ENCODE data around the gene BMP6. TPM values are rescaled to one million over a fixed set of nuclear protein-coding genes. Genes with fewer than 3 reads are reported as not detected.

Gene BMP6
- total RNA-seq, 2 donors from 2014 or later: not detected

DNA sequence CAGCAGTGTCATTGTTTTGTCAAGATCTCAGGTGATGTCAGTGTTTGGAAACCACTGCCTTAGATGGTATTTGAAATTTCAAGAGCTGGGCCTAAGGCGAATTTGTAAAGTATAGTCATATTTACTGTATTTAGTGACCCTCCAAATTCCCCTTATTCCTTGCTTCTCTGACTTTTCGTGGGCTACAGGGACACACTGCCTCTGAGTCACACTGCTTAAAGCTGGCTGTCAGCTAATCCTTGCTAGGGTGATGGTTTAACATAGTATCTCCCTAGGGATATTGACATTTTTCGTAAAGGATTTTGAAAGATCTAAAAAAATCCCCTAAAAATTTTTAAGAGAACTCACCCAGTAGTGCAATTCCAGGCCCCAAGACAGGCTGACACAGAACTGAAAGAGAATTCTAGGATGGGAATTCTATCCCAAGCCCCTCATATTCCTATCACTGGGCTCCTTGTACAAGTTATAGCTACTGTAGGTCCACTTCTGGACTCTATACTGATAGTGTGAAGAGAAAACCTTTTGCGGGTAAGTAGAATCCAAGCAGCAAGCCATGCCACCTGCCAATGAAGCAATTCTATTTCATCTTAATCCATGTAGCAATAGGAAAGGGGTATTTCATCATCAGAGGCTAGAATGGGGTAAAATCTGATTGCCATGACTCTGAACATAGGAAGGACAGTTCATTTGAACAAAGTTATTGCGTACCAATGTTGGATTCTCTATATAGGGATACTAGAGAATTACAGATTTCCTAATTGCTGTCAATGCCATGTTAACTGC lies 4.3 kb downstream of the BMP6 start:
- ATAC-seq (no peak), DNase-seq (ENCODE audit: low spot score in 2 of 2) (no peak)
- H3K9me3 Mint-ChIP-seq: no peaks in the 10 kb centered on the region
- no peak overlapping the region for H3K27ac Mint-ChIP-seq
- H3K36me3 Mint-ChIP-seq: peaks cover 0 to 5% of the 10 kb centered on the region in 2 donors

DNA sequence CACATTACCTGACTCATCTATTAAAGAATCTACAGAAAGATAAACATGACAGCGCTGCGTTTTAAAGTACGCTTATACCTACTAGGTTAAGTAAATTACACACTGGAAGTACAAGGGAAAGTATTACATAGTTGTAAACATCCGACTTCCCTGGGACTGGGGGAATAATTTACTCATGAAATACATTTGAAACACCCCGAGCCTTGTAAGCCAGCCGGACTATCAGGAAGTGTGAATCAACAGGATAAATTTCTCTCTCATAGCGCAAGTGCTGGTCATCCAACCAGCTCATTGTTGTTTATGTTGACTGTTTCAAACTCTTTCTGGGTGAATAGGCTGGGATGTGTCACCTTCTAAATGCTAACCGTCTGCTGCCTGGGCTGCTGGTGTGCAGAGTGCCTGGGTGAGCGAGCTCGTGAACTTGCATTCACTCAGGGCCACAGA lies 4.9 kb downstream of the BMP6 start:
- ATAC-seq: no peak

DNA sequence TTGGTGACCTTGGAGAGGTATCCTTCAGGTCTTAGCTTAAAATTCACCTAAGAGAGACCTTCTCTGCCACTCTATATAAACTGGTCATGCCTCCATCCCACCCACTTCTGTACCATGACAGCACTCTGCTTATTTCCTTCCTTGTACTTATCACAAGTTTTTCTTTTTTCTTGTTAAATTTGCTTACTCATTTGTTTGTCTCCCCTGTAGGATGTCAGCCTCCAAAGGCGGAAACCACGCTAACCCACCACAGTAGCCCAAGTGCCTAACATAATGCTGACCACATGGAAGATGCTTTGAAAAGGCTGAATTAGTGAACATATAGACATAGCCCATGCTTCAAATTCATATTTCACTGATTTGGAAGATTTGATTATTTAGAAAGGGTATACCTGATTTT lies 5.4 kb downstream of the BMP6 start:
- Mint-ChIP-seq H3K27ac (no peak overlapping the region), H3K9me3 (no peaks in the 10 kb centered on the region), H3K36me3 (peaks cover 0 to 5% of the 10 kb centered on the region in 2 donors)
- DNase-seq (ENCODE audit: low spot score in 2 of 2) (no peak), ATAC-seq (no peak)

More for the DNA sequence above, 4.9 kb downstream of the BMP6 start:
- H3K36me3 Mint-ChIP-seq: peaks cover 0 to 5% of the 10 kb centered on the region in 2 donors
- DNase-seq (ENCODE audit: low spot score in 2 of 2): no peak
- H3K27ac Mint-ChIP-seq: no peak overlapping the region
- H3K9me3 Mint-ChIP-seq: no peaks in the 10 kb centered on the region

DNA sequence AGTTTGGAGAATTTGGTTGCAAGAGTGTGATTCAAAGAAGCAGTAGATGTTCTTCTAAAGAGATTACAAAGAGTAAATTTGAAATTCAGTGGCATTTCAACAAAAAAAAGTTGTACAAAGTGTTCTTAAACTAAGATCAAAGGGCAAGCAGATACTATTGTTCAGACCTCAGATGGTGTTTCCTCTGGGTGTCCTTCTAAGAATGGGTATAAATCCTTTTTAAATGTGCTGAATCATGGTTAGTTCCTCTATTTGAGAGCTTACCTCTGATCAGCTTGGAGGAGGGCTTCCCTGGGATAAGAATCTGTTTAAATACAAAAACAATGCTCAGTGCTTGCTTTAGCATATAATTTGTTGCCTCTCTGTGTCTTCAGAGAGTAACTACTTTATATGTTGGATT lies 6.3 kb downstream of the BMP6 start:
- H3K9me3 Mint-ChIP-seq: no peaks in the 10 kb centered on the region
- peaks cover 0 to 5% of the 10 kb centered on the region in 2 donors for H3K36me3 Mint-ChIP-seq
- H3K27ac Mint-ChIP-seq: no peak overlapping the region
- ATAC-seq (no peak), DNase-seq (ENCODE audit: low spot score in 2 of 2) (no peak)

DNA sequence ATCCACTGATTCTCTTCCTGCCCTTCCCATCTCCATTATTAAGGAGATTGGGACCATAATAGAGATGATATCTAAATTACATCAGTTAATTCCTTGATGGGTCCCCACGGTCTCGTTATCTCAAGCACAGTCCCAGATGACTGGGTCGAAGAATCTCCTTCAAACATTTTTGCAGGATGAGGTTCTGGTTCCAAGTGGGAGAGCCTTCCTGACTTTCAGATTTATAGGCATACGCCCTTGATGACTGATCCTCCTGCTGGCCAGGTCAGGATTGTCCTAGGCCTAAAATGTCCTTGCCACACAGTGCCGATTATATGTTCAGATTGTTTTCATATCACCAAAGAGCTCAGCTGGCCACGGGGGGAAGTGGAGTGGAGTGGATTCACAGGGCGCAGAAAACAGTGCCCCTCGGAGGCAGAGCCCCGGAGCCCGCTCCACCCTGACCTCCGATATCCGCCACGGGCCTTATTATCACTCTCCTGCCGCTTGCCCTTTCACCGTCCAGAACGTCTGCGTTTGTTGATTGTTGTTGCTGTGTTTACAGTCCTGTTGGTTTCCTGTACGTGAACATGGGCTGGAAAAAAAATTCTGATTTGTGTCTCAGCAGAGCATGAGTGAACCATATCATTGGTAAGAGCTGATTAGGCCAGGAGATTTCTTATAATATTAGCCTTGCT lies 8.9 kb downstream of the BMP6 start:
- Mint-ChIP-seq H3K27ac (no peak overlapping the region), H3K36me3 (no peaks in the 10 kb centered on the region), H3K9me3 (no peaks in the 10 kb centered on the region)
- DNase-seq (ENCODE audit: low spot score in 2 of 2): no peak
- no peak for ATAC-seq

DNA sequence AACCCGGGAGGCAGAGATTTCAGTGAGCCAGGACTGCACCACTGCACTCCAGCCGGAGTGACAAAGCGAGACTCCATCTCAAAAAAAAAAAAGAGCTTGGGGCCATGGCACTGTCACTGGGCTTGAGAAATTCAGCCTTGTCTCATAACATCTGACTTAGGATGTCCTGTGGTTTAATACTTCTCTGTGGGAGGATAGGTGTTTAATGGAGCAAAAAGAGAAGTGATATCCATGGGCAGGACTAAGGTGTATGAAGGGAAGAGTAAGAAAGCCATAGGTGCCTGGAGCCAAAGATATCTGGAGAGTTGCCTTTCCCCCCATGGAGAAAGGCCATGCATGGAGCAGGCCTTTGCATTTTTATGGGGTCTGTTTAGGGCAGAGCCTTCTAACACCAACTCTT lies 11.2 kb downstream of the BMP6 start:
- ATAC-seq (no peak), DNase-seq (ENCODE audit: low spot score in 2 of 2) (no peak)
- Mint-ChIP-seq H3K36me3 (no peaks in the 10 kb centered on the region), H3K27ac (no peak overlapping the region), H3K9me3 (no peaks in the 10 kb centered on the region)

DNA sequence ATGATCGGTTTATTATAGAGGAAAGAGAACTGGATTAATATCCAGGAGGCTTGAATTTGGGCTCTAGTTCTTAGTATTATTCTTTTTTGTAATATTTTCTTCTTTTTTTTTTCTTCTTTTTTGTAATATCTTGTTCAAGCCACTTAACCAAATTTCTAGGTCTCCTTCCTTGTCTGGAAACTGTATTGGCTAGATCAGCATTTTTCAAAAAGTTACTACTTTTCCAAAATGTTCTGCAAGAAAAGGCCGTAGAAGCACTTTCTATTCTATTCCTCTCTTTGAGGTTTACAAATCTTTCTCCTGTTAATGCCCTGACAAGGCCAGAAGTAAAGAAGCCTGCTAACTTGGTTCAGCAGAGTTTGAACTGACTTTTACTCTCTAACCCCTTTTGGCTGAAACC lies 12.0 kb downstream of the BMP6 start:
- no peak for DNase-seq (ENCODE audit: low spot score in 2 of 2)
- no peak for ATAC-seq
- Mint-ChIP-seq H3K27ac (no peak overlapping the region), H3K9me3 (no peaks in the 10 kb centered on the region), H3K36me3 (no peaks in the 10 kb centered on the region)

DNA sequence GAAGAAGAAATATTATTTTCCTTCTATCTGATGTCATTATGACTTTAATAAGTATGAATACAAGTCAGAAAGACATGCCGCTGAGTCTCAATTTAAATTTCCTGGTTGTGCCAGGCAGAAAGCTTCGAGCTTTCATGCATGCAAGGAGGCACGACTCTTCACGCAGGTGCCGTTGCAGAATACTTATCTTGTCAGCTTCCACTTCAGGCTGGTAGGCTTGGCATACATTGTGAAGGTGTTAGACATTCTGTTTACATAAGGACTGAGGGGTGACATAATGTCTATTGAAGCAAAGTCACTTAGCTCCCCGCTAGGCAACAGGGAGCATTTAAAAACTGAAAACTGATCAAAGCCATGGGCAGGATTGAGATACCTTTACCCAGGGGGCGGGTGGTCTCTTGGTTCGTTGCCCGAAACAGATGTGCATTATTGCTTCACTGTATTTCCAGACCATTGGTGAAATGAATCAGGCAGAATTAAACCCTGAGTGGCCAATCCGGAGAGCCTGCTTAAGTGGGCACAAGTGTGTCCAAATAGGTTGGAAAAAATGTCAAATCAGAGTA lies 16.4 kb downstream of the BMP6 start:
- no peaks in the 10 kb centered on the region for H3K9me3 Mint-ChIP-seq
- ATAC-seq (no peak), DNase-seq (ENCODE audit: low spot score in 2 of 2) (no peak)
- H3K27ac Mint-ChIP-seq: no peak overlapping the region
- H3K36me3 Mint-ChIP-seq: no peaks in the 10 kb centered on the region

DNA sequence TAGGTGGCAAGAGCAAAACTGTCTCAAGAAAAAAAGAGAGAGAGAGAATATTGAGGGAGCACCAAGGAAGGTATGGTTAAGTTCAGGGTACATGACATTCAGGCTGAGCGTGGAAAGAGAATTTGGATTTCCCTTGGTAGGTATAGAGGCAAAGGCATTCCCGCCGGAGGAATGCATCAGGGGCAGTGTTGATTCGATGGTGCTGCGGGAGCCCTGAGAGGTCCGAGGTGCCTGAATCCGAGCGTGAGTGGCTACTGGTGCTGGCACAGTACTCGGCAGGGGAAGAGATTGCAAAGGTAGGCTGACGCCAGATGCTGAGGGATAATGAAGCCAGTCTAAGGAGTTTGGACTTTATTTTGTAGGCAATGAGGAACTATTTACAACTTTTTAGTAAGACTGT lies 20.0 kb downstream of the BMP6 start:
- DNase-seq (ENCODE audit: low spot score in 2 of 2) (no peak), ATAC-seq (no peak)
- Mint-ChIP-seq H3K27ac (no peak overlapping the region), H3K9me3 (no peaks in the 10 kb centered on the region), H3K36me3 (no peaks in the 10 kb centered on the region)

DNA sequence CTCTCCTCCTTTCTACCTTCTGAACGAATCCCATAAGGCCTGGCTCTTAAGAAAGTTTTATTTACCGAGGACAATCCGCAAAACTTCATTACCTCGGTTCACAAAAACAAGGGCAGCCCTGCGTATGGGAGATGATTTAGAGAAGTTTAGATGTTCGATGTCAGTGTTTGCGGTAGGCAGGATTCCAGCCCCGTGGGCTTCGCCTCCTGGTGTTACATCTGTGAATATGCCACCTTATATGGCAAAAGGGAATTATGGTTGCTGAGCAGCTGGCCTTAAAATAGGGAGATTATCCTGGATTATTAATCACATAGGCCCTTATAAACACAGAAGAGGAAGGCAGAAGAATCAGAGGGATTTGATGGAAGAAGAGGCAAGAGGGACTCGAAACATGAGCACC lies 21.1 kb downstream of the BMP6 start:
- DNase-seq (ENCODE audit: low spot score in 2 of 2): no peak
- no peak overlapping the region for H3K27ac Mint-ChIP-seq
- H3K36me3 Mint-ChIP-seq: no peaks in the 10 kb centered on the region
- H3K9me3 Mint-ChIP-seq: no peaks in the 10 kb centered on the region
- ATAC-seq: no peak

DNA sequence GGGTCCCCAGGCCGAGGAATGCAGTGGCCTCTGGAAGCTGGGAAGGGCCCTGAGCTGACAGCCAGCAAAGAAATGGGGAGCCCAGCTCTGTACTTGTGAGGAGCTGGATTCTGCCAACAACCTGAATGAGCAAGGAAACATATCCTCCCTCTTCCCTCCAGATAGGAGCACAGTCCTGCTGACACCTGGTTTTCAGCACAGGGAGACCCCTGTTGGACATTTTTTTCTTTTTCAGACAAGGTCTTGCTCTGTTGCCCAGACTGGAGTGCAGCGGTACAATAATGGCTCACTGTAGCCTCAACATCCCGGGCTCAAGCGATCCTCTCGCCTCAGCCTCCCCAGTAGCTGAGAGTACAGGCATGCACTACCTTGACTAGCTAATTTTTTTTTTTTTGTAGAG lies 21.5 kb downstream of the BMP6 start:
- no peaks in the 10 kb centered on the region for H3K9me3 Mint-ChIP-seq
- ATAC-seq (no peak), DNase-seq (ENCODE audit: low spot score in 2 of 2) (no peak)
- H3K27ac Mint-ChIP-seq: no peak overlapping the region
- no peaks in the 10 kb centered on the region for H3K36me3 Mint-ChIP-seq

DNA sequence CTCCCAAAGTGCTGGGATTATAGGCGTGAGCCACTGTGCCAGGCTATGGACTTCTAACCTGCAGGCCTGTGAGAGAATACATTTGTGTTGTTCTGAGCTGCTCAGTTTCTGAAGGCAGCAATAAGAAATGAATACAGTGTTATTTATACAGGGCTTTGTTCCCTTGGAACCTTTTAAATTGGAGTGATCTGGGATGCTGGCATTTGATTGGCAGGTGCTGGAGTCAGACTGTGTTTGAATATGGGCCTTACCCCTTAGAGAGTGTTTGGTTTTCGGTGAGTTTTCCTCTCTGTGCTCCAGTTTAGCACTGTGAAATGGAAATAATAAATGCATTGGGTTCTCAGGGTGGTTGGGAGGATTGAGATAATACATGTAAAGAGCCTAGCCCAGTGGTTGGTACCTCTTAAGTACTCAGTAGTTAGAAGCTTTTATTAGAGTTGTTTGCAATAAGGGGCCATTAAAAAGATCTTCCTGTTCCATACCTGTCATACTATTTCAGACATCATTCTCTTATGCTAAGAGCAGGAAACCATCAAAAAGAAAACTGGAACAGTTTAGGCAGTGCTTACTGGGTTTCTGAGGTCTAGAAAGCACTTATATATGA lies 22.1 kb downstream of the BMP6 start:
- H3K9me3 Mint-ChIP-seq: no peaks in the 10 kb centered on the region
- DNase-seq (ENCODE audit: low spot score in 2 of 2): no peak
- H3K27ac Mint-ChIP-seq: no peak overlapping the region
- no peak for ATAC-seq
- no peaks in the 10 kb centered on the region for H3K36me3 Mint-ChIP-seq

DNA sequence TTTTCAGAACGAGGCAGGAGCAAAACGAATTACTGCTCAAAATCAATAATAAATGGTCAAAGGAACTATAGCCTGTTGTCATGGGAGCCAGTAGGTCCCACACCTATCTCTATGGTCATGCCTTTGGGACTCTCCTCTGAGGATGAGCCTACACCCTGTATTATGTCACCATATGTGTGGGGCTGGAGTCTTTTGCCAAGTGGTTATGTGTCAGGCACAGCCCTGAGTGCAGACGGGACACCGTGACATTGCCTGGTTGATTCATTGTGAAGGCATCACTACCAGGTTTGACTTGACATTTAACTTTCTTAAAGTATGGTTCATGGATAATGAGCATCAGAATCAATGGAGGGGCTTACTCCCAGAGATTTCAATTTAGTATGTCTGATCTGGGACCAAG lies 23.6 kb downstream of the BMP6 start:
- H3K36me3 Mint-ChIP-seq: no peaks in the 10 kb centered on the region
- ATAC-seq (no peak), DNase-seq (ENCODE audit: low spot score in 2 of 2) (no peak)
- H3K27ac Mint-ChIP-seq: no peak overlapping the region
- H3K9me3 Mint-ChIP-seq: no peaks in the 10 kb centered on the region

DNA sequence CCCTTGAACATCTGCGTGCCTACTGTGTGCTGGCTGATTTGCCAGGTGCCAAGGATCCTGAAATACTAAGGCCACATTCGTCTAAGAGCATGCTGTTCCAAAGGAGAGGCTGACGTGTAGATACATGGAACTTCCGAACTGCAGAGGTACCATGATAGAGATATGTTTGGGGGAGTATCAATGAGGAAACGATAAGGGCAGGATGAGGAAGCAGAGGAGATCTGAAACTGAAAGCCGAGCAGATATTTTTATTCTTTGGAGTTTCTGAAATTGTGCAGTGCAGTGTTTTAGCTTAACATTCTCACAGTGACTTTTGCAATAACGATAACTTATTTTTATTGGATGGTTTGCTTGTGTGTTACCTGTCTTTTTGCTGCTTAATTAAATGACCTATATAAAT lies 24.3 kb downstream of the BMP6 start:
- Mint-ChIP-seq H3K9me3 (no peaks in the 10 kb centered on the region), H3K27ac (no peak overlapping the region), H3K36me3 (no peaks in the 10 kb centered on the region)
- no peak for DNase-seq (ENCODE audit: low spot score in 2 of 2)
- ATAC-seq: no peak

DNA sequence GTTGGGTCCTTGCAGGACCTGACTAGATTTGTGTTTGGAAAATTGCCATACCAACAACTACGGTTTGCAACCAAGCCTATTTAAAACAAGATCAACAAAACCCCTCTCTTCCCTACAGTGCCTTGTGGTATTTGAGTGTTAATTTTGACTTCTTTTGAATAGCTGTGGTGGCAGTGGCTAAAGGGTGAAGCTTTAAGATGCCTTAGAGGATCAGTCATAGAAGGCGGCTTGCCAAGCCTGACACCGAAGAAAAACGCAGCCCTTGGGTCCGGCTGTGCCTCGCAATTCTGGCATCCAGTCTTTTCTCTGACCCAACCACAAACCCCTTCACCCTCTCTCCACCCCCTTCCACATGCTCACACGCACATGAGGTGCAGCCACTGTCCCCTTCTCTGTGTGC lies 32.6 kb downstream of the BMP6 start:
- DNase-seq (ENCODE audit: low spot score in 2 of 2) (no peak), ATAC-seq (no peak)
- Mint-ChIP-seq H3K27ac (no peak overlapping the region), H3K9me3 (no peaks in the 10 kb centered on the region), H3K36me3 (no peaks in the 10 kb centered on the region)

DNA sequence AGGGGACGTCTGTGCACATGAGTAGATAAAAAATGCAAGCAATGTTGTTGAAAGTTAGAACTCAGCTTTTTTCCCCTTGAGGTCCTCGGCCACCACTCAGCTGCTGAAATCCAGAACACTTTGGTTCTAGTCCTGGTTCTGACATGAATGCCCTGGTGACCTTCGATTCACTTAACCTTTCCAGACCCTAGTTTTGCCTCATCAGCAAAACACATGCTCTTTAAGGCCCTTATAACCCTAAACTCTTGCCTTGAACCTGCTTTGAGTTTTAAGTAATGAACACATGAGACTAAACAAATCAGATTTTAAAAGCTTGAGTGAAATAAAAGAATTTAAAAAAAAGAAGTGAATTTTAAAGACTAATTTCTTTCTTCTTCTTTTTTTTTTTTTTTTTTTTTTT lies 33.4 kb downstream of the BMP6 start:
- H3K27ac Mint-ChIP-seq: no peak overlapping the region
- ATAC-seq (no peak), DNase-seq (ENCODE audit: low spot score in 2 of 2) (no peak)
- H3K9me3 Mint-ChIP-seq: no peaks in the 10 kb centered on the region
- H3K36me3 Mint-ChIP-seq: no peaks in the 10 kb centered on the region

DNA sequence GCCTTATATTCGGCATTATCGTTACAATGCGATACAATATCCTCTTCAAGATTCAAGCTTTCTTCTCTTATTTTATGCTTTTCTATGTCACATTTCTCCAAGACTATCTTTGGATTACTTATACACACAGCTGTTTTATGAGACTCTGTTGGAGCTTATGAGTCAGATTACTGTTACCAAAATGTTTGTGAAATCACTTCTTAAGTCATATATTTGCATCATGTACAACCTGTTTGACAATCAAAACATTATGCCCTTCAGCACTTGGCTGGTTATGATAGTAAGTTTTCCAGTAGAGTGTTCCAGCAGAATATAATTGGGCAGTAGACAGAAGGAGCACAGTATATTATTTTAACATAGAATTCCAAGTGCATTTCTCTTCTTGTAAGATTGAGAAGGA lies 35.2 kb downstream of the BMP6 start:
- H3K9me3 Mint-ChIP-seq: no peaks in the 10 kb centered on the region
- DNase-seq (ENCODE audit: low spot score in 2 of 2) (no peak), ATAC-seq (no peak)
- no peaks in the 10 kb centered on the region for H3K36me3 Mint-ChIP-seq
- H3K27ac Mint-ChIP-seq: no peak overlapping the region

Measured in activated naive CD4-positive, alpha-beta T cell treated with anti-CD3 and anti-CD28 coated beads, Interleukin-2, amount 50 U/mL, for 72 hours (primary cell).